ENCODE data around the gene MCL1. TPM values are rescaled to one million over a fixed set of nuclear protein-coding genes. Genes with fewer than 3 reads are reported as not detected.

Gene MCL1
- total RNA-seq, 1 experiment from 2014 or later: 126 TPM

- intact Hi-C loops (cut with micrococcal nuclease; ENCODE audit: unreplicated experiment): no loop called here
- Histone ChIP-seq H3K9me3 (ENCODE audit: control insufficient read depth, insufficient read depth, low read depth, low read length) (no peaks in the 10 kb centered on the region), H3K4me3 (ENCODE audit: low read depth in 2 of 2, low read length in 2 of 2) (no peak overlapping the region), H3K4me1 (ENCODE audit: control insufficient read depth, insufficient read depth, low read length) (peaks cover 27% of the 10 kb centered on the region), H3K36me3 (ENCODE audit: control insufficient read depth, insufficient read depth, low read length) (no peaks in the 10 kb centered on the region), H3K27ac (ENCODE audit: low read length) (no peak overlapping the region), H3K27me3 (ENCODE audit: control insufficient read depth, insufficient read depth, low read length) (no peaks in the 10 kb centered on the region)
- CTCF ChIA-PET: interaction anchor here (1.0 kb wide), 1 partner anchor 8 kb away, joined by 7 read pairs; no protein-coding TSS in a partner anchor
- POLR2A ChIA-PET: interaction anchor here (0.5 to 1.0 kb wide), 4 partner anchors 9 to 419 kb away, joined by 3 to 4 read pairs (median 3); partner anchors contain the start of gene ENSA
- no TSS peak for BruUV-seq (replicated peaks)
- TF ChIP-seq REST (IDR thresholded peaks at IDR 0.05; ENCODE audit: insufficient read depth in 1 of 2, low read depth in 2 of 2, low read length in 1 of 2) (no peak), TCF7L2 (IDR thresholded peaks at IDR 0.05; ENCODE audit: low read depth, low read length) (no peak)
- TF ChIP-seq, protein P1, sequence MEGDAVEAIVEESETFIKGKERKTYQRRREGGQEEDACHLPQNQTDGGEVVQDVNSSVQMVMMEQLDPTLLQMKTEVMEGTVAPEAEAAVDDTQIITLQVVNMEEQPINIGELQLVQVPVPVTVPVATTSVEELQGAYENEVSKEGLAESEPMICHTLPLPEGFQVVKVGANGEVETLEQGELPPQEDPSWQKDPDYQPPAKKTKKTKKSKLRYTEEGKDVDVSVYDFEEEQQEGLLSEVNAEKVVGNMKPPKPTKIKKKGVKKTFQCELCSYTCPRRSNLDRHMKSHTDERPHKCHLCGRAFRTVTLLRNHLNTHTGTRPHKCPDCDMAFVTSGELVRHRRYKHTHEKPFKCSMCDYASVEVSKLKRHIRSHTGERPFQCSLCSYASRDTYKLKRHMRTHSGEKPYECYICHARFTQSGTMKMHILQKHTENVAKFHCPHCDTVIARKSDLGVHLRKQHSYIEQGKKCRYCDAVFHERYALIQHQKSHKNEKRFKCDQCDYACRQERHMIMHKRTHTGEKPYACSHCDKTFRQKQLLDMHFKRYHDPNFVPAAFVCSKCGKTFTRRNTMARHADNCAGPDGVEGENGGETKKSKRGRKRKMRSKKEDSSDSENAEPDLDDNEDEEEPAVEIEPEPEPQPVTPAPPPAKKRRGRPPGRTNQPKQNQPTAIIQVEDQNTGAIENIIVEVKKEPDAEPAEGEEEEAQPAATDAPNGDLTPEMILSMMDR (IDR thresholded peaks at IDR 0.05): no peak
- in situ Hi-C loops (cut with HindIII; ENCODE audit: low pct_unique_long_range_greater_than_20kb, low sequenced_read_pairs): no loop called here
- ATAC-seq (no peak), DNase-seq (ENCODE audit: low read depth, low spot score) (no peak)
Measured at GRCh38 chr1:150551784-150552127, 27.7 kb downstream of the MCL1 start.

DNA sequence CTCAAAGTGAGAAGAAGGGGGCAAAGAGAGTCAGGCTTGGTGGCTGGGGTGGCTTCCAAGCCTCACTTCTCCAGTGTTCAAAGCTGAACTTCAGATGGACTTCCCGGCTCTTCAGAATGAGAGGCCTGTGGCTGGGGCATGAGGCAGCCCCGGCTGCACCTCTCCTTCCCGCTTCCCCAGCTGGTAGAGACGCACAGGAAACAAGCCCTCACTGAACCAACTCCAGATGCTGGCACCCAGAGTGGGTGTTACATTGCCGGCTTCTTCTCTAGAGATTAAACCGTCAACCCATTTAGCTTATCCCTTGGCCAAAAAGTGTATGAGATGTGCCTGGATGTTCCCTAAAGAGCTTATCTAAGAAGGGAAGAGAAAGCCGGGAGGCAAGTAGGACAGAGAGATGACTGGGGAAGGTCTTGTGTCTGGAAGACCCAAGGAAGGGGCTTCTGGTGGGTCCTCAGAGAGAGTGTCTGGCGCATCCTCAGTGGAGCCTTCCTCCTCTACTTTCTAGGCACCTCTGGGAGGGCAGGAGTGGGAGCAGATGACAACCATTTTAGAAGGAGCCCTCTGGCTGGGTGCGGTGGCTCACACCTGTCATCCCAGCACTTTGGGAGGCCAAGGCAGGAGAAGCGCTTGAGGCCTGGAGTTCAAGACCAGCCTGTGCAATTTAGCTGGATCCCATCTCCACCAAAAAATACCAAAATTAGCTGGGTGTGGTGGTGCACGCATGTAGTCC, 28.2 kb downstream of the MCL1 start:
- no peak for TF ChIP-seq REST (IDR thresholded peaks at IDR 0.05; ENCODE audit: insufficient read depth in 1 of 2, low read depth in 2 of 2, low read length in 1 of 2)
- TF ChIP-seq, protein P1 (IDR thresholded peaks at IDR 0.05): no peak
- TF ChIP-seq SIN3A (IDR thresholded peaks at IDR 0.05; ENCODE audit: borderline replicate concordance, insufficient read depth, low read depth, low read length): no peak
- no peak for TF ChIP-seq TCF7L2 (IDR thresholded peaks at IDR 0.05; ENCODE audit: low read depth, low read length)
- TF ChIP-seq POLR2AphosphoS5 (IDR thresholded peaks at IDR 0.05; ENCODE audit: low read depth, low read length): no peak; the same call in 1 of the 2 replicates
- ATAC-seq (no peak), DNase-seq (ENCODE audit: low read depth, low spot score) (no peak)
- CTCF ChIA-PET: interaction anchor here (0.7 to 1.0 kb wide), 3 partner anchors 9 to 17 kb away, joined by 3 to 7 read pairs (median 3); no protein-coding TSS in a partner anchor
- Histone ChIP-seq H3K9me3 (ENCODE audit: control insufficient read depth, insufficient read depth, low read depth, low read length) (no peaks in the 10 kb centered on the region), H3K4me1 (ENCODE audit: control insufficient read depth, insufficient read depth, low read length) (peaks cover 27% of the 10 kb centered on the region), H3K27ac (ENCODE audit: low read length) (no peak overlapping the region), H3K36me3 (ENCODE audit: control insufficient read depth, insufficient read depth, low read length) (no peaks in the 10 kb centered on the region), H3K27me3 (ENCODE audit: control insufficient read depth, insufficient read depth, low read length) (no peaks in the 10 kb centered on the region), H3K4me3 (ENCODE audit: low read depth in 2 of 2, low read length in 2 of 2) (no peak overlapping the region)
- intact Hi-C loops (cut with micrococcal nuclease; ENCODE audit: unreplicated experiment): no loop called here
- POLR2A ChIA-PET: interaction anchor here (0.7 to 1.0 kb wide), 2 partner anchors 10 to 78 kb away, joined by 3 to 4 read pairs; partner anchors contain the start of gene ENSA
- no TSS peak for BruUV-seq (replicated peaks)
- in situ Hi-C loops (cut with HindIII; ENCODE audit: low pct_unique_long_range_greater_than_20kb, low sequenced_read_pairs): no loop called here

All from Panc1 (cell line).